Bone marrow (tissue), 2 donors: Measurements from ENCODE around the gene TWSG1.
"Not testable (repeated sequence)": the region's sequence is repeated elsewhere in the genome, so short reads cannot be mapped to it uniquely, and the experiment has no call there.

Source experiments
- DNase-seq, 2 donors: peaks; one replicate each; lab custom pipeline; 2025; lab: John Stamatoyannopoulos, UW

TWSG1 gene

GRCh38 chr18:9392726-9393125 is 58.2 kb downstream of the TWSG1 start:
- no peak for DNase-seq

GRCh38 chr18:9394046-9394445 is 59.5 kb downstream of the TWSG1 start:
- no peak for DNase-seq

GRCh38 chr18:9400197-9400596 is 65.6 kb downstream of the TWSG1 start:
- no peak for DNase-seq

- no peak for DNase-seq
Measured at GRCh38 chr18:9401176-9401575, 66.6 kb downstream of the TWSG1 start.

GRCh38 chr18:9402358-9403007 is 67.9 kb downstream of the TWSG1 start:
- not testable (repeated sequence) for DNase-seq

GRCh38 chr18:9403795-9404564 is 69.4 kb downstream of the TWSG1 start:
- DNase-seq = no peak

GRCh38 chr18:9404565-9405060 is 70.0 kb downstream of the TWSG1 start:
- DNase-seq = peak; percentile 40 to 98

- DNase-seq = no peak
Measured at GRCh38 chr18:9405130-9405529, 70.6 kb downstream of the TWSG1 start.

GRCh38 chr18:9405977-9406376 is 71.4 kb downstream of the TWSG1 start:
- no peak for DNase-seq

- DNase-seq = no peak
Measured at GRCh38 chr18:9410515-9410914, 75.9 kb downstream of the TWSG1 start.

GRCh38 chr18:9413576-9413975 is 79.0 kb downstream of the TWSG1 start:
- no peak for DNase-seq

GRCh38 chr18:9416563-9417072 is 82.0 kb downstream of the TWSG1 start:
- DNase-seq = no peak

- no peak for DNase-seq
Measured at GRCh38 chr18:9417073-9417851, 82.7 kb downstream of the TWSG1 start.

- no peak for DNase-seq
Measured at GRCh38 chr18:9418047-9418690, 83.6 kb downstream of the TWSG1 start.

- no peak for DNase-seq
Measured at GRCh38 chr18:9419956-9420631, 85.5 kb downstream of the TWSG1 start.

GRCh38 chr18:9421096-9421900 is 86.7 kb downstream of the TWSG1 start:
- DNase-seq = no peak

- no peak for DNase-seq
Measured at GRCh38 chr18:9421901-9422327, 87.3 kb downstream of the TWSG1 start.

GRCh38 chr18:9422816-9423519 is 88.4 kb downstream of the TWSG1 start:
- no peak for DNase-seq

GRCh38 chr18:9423648-9424047 is 89.1 kb downstream of the TWSG1 start:
- not testable (repeated sequence) for DNase-seq

GRCh38 chr18:9424235-9424634 is 89.7 kb downstream of the TWSG1 start:
- DNase-seq = not testable (repeated sequence)
